Measurements from ENCODE around the gene BST1. TPM values are rescaled to one million over a fixed set of nuclear protein-coding genes. Genes with fewer than 3 reads are reported as not detected.
A peak's percentile ranks its signal among the peaks of the same experiment; 100 is the strongest.

The BST1 gene
- total and polyA plus RNA-seq, 2 of the 8 experiments (the other 6 are each of a cell fraction or from before 2014, with no cell fraction given): 0.52 to 0.54 TPM

DNA sequence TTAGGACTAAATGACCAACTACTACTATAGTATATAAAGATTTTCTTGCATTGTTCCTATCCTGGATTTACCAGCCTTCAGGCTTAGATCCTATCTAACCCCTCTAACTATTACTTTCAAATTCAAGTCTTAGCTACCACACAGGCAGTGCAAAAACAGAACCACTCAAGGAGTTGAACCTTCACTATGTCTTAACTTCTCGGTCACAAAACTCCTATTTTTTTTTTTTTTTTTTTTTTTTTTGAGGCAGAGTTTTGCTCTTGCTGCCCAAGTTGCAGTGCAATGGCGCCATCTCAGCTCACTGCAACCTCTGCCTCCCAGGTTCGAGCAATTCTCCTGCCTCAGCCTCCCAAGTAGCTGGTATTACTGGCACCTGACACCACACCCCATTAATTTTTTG is 27.5 kb upstream of the BST1 start:
- H4K91ac ChIP-seq (replicated peaks; ENCODE audit: insufficient read length, low read length): no peak overlapping the region
- no peak overlapping the region for H3K4me3 ChIP-seq (ENCODE audit: extremely low read depth in 1 of 4, insufficient read depth in 2 of 4, low read depth in 3 of 4, low read length in 4 of 4)
- no peaks in the 10 kb centered on the region for H3K9me3 ChIP-seq (ENCODE audit: insufficient read depth in 2 of 2, low read depth in 1 of 2, low read length in 1 of 2)
- no peak overlapping the region for H3K4ac ChIP-seq (replicated peaks; ENCODE audit: insufficient read length, low read depth, low read length)
- no peaks in the 10 kb centered on the region for H3K23me2 ChIP-seq (ENCODE audit: low read depth, low read length)
- no peak overlapping the region for H3K23ac ChIP-seq (ENCODE audit: insufficient read length)
- no peak overlapping the region for H2BK12ac ChIP-seq (ENCODE audit: low read depth, low read length)
- H2AFZ ChIP-seq (ENCODE audit: low read length): no peak overlapping the region
- ChIA-PET CTCF (ENCODE audit: partially characterized antibody) (interaction anchor here (0.6 to 2.7 kb wide), 8 partner anchors 9 to 218 kb away, joined by 3 to 8 read pairs (median 3); no protein-coding TSS in a partner anchor), POLR2A (ENCODE audit: partially characterized antibody) (interaction anchor here (0.7 to 4.8 kb wide), 6 partner anchors 9 to 472 kb away, joined by 3 to 26 read pairs (median 4); partner anchors contain the start of gene FBXL5)
- H3K56ac ChIP-seq (replicated peaks; ENCODE audit: insufficient read length, low read depth, low read length): no peak overlapping the region
- no peak overlapping the region for H4K5ac ChIP-seq (ENCODE audit: insufficient read length, low read depth, low read length)
- H3K4me1 ChIP-seq (replicated peaks in 1 of 4; ENCODE audit: control insufficient read depth in 3 of 4, insufficient read depth in 4 of 4, low read length in 3 of 4): peaks cover 0 to 6% (median 2%) of the 10 kb centered on the region in 4 experiments; a peak in 2 of 7 replicates
- TF ChIP-seq PHF8 (conservative IDR thresholded peaks at IDR 0.05; ENCODE audit: low read depth, low read length): no peak
- peak; percentile 7 to 17; a peak in 1 of 4 replicates for TF ChIP-seq RAD21 (IDR thresholded peaks at IDR 0.05 in 1 of 2, conservative IDR thresholded peaks at IDR 0.05 in 1 of 2; ENCODE audit: low read depth in 2 of 2, low read length in 2 of 2)
- no peak for DNase-seq (ENCODE audit: low read depth in 1 of 2, low spot score in 2 of 2)
- peaks cover 0 to 7% (median 0%) of the 10 kb centered on the region in 4 experiments; a peak in 1 of 8 replicates for H3K36me3 ChIP-seq (ENCODE audit: control insufficient read depth in 2 of 4, insufficient read depth in 4 of 4, low read length in 3 of 4)
- no peaks in the 10 kb centered on the region for H3K27me3 ChIP-seq (replicated peaks in 1 of 4; ENCODE audit: control insufficient read depth in 3 of 4, extremely low read depth in 1 of 4, insufficient read depth in 3 of 4, low read length in 3 of 4)
- H3K27ac ChIP-seq (ENCODE audit: low read depth, low read length): no peak overlapping the region
- H4K20me1 ChIP-seq (replicated peaks in 1 of 2; ENCODE audit: control insufficient read depth in 1 of 2, insufficient read depth in 2 of 2, low read length in 2 of 2): peaks cover 0 to 6% of the 10 kb centered on the region in 2 experiments
- WGBS, 2 experiments (ENCODE audit: extremely low coverage in 1 of 2, insufficient coverage in 1 of 2, insufficient read length in 1 of 2, insufficient replicate concordance in 2 of 2, low coverage in 1 of 2, low lambda C conversion rate in 2 of 2, missing lambda C conversion rate in 1 of 2): 91% methylated on average over 3 of the region's 3 CpGs; no CpG with 5 or more reads in 1 of the 2 experiments
- no peak overlapping the region for H3K14ac ChIP-seq (ENCODE audit: insufficient read length)
- H3K18ac ChIP-seq (ENCODE audit: extremely low read depth, low read length): no peak overlapping the region
- FAIRE-seq: no peak
- no peak overlapping the region for H3K9ac ChIP-seq (replicated peaks in 1 of 4; ENCODE audit: extremely low read depth in 1 of 4, low read depth in 3 of 4, low read length in 3 of 4)
- no peak overlapping the region for H2BK20ac ChIP-seq (ENCODE audit: low read length)
- H2AK5ac ChIP-seq (ENCODE audit: low read depth, low read length): no peak overlapping the region
- H3K79me2 ChIP-seq (ENCODE audit: control insufficient read depth in 1 of 2, insufficient read depth in 2 of 2, low read length in 2 of 2): peaks cover 3 to 78% of the 10 kb centered on the region in 2 experiments; a peak in 3 of 4 replicates
- H4K8ac ChIP-seq (ENCODE audit: extremely low read depth, insufficient read depth, low read length): no peak overlapping the region
- H2BK15ac ChIP-seq (ENCODE audit: low read length): no peak overlapping the region
- H2BK5ac ChIP-seq (ENCODE audit: low read depth, low read length): no peak overlapping the region
- H3K4me2 ChIP-seq (ENCODE audit: insufficient read depth in 1 of 2, low read depth in 2 of 2, low read length in 2 of 2): no peak overlapping the region
- no peaks in the 10 kb centered on the region for H3K79me1 ChIP-seq (ENCODE audit: low read depth, low read length)
- no peak overlapping the region for H2BK120ac ChIP-seq (replicated peaks; ENCODE audit: low read depth, low read length)
